Astrocyte (in vitro differentiated cells and primary cell): ENCODE data around the gene CNKSR3.
"Not testable (repeated sequence)": the region's sequence is repeated elsewhere in the genome, so short reads cannot be mapped to it uniquely, and the experiment has no call there.

Source experiments
- EZH2 ChIP-seq: IDR thresholded peaks from 2 replicates; pipeline ENCODE4 v1.6.1; 2012; ENCODE audit warnings: mild to moderate bottlenecking, low read length, inconsistent platforms; ENCODE audit not compliant: insufficient read depth
- TF ChIP-seq, protein P1 (sequence below): IDR thresholded peaks from 2 replicates; pipeline ENCODE4 v1.5.1; 2011; ENCODE audit warnings: low read depth, mild to moderate bottlenecking, inconsistent platforms, low read length, moderate library complexity; ENCODE audit not compliant: insufficient read depth

DNA sequence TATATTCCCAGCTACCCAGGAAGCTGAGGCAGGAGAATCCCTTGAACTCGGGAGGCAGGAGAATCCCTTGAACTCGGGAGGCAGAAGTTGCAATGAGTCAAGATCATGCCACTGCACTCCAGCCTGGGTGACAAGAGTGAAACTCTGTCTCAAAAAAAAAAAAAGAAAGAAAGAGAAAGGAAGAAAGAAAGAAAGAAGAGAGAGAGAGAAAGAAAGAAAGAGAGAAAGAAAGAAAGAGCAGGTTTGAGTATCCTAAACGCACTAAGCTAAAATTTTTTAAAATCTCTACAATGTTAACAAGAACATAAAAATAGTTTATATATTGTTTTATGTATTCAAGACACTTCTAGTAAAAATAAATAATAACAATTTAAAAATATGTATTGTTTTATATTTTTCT lies 4.6 kb upstream of the CNKSR3 start:
- TF ChIP-seq, protein P1, sequence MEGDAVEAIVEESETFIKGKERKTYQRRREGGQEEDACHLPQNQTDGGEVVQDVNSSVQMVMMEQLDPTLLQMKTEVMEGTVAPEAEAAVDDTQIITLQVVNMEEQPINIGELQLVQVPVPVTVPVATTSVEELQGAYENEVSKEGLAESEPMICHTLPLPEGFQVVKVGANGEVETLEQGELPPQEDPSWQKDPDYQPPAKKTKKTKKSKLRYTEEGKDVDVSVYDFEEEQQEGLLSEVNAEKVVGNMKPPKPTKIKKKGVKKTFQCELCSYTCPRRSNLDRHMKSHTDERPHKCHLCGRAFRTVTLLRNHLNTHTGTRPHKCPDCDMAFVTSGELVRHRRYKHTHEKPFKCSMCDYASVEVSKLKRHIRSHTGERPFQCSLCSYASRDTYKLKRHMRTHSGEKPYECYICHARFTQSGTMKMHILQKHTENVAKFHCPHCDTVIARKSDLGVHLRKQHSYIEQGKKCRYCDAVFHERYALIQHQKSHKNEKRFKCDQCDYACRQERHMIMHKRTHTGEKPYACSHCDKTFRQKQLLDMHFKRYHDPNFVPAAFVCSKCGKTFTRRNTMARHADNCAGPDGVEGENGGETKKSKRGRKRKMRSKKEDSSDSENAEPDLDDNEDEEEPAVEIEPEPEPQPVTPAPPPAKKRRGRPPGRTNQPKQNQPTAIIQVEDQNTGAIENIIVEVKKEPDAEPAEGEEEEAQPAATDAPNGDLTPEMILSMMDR, result not testable (repeated sequence)
- TF ChIP-seq EZH2, result not testable (repeated sequence)
